Measurements from ENCODE around the gene CYB561.

DNA sequence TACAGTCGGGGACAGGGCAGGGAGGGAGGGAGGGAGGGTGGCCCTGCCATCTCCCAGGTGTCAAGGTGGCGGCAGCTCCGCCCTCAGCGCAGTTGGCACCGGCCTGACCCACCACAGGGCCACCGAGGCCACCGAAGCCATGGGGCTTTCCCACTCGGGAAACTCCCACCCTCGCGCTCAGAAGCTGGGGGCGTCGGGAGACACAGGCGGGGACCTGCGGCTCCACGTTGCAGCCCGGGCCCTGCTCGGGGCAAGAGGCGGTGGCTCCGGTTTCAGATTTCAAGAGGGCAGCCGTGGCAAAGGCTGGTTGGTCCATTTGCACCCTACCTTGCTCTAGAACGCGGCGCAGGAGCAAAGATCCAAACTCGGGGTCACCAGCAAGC is 544 bp downstream of the CYB561 start:
- TF ChIP-seq, protein P1, sequence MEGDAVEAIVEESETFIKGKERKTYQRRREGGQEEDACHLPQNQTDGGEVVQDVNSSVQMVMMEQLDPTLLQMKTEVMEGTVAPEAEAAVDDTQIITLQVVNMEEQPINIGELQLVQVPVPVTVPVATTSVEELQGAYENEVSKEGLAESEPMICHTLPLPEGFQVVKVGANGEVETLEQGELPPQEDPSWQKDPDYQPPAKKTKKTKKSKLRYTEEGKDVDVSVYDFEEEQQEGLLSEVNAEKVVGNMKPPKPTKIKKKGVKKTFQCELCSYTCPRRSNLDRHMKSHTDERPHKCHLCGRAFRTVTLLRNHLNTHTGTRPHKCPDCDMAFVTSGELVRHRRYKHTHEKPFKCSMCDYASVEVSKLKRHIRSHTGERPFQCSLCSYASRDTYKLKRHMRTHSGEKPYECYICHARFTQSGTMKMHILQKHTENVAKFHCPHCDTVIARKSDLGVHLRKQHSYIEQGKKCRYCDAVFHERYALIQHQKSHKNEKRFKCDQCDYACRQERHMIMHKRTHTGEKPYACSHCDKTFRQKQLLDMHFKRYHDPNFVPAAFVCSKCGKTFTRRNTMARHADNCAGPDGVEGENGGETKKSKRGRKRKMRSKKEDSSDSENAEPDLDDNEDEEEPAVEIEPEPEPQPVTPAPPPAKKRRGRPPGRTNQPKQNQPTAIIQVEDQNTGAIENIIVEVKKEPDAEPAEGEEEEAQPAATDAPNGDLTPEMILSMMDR (IDR thresholded peaks at IDR 0.05; ENCODE audit: extremely low read depth in 1 of 2, insufficient read depth in 1 of 2, low read depth in 1 of 2, low read length in 2 of 2), result no peak
- TF ChIP-seq EZH2 (IDR thresholded peaks at IDR 0.05; ENCODE audit: borderline replicate concordance, low read depth, low read length, severe bottlenecking) (no peak), POLR2A (IDR thresholded peaks at IDR 0.05; ENCODE audit: low read depth, low read length) (no peak), POLR2AphosphoS5 (IDR thresholded peaks at IDR 0.05; ENCODE audit: insufficient read depth, low read depth, low read length) (no peak), FOS (IDR thresholded peaks at IDR 0.05; ENCODE audit: borderline replicate concordance, insufficient read depth, low read length) (no peak), MYC (IDR thresholded peaks at IDR 0.05; ENCODE audit: low read depth, low read length) (no peak), GATA2 (IDR thresholded peaks at IDR 0.05; ENCODE audit: insufficient read depth, insufficient read length, low read depth, low read length) (no peak), JUN (IDR thresholded peaks at IDR 0.05; ENCODE audit: borderline replicate concordance, insufficient read depth, insufficient read length, low read depth) (no peak)
- TF ChIP-seq, protein P2, sequence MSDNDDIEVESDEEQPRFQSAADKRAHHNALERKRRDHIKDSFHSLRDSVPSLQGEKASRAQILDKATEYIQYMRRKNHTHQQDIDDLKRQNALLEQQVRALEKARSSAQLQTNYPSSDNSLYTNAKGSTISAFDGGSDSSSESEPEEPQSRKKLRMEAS (IDR thresholded peaks at IDR 0.05; ENCODE audit: insufficient read depth, insufficient read length), result no peak

Data from endothelial cell of umbilical vein (primary cell).